Heart left ventricle (tissue), 13 donors: ENCODE measurements around the gene DPPA4.

ENCODE experiments used
- CTCF ChIP-seq, 12 donors: fragments of 200-600 bp; sonication (generic) in 4 of 12; IDR thresholded peaks; one replicate each; pipeline versions ENCODE4 v1.5.0 to v1.8.0; 2018 to 2022; ENCODE audit warnings: antibody characterized with exemption in 12 of 12, mild to moderate bottlenecking in 5 of 12
- POLR2A ChIP-seq, 2 donors: fragments of 450-650 bp; IDR thresholded peaks; one replicate each; pipeline ENCODE4 v1.6.1; 2017; ENCODE audit warnings: antibody characterized with exemption in 2 of 2, mild to moderate bottlenecking in 2 of 2, moderate library complexity in 2 of 2
- donor health status: ischemic (EF 13 %, LVEDD 7.1; RV severe dilation, severe dysfunction).
- donor health status: DM: no; HTN: yes; CAD: no.
- donor health status: DM: no; HTN: no; CAD: no.
- donor health status: ischemic (EF 25% LVEDD 6.9; RV normal size, moderate dysfunction).
- donor health status: ischemic (EF 25% LVEDD 5.7; RV mildly dilated, moderate dysfunction).
- donor health status: ischemic (EF 35%, LVEDD 5.7; RV mildly dilated, moderate dysfunction).
- donor health status: nonischemic (EF 11% LVEDD 7.7; RV severe dilation, severe dysfunction).
- donor health status: DM: yes; HTN: yes; CAD: no.
- donor health status: PGD.
- donor health status: ischemic (EF 29% LVEDD 5.4; RV normal size, mild dysfunction).
- donor health status: nonischemic (EF 23%, LVEDD 6.1; RV moderate dilation, normal function).

GRCh38 chr3:109346099-109346498, 8.8 kb upstream of the DPPA4 start:
- TF ChIP-seq CTCF (IDR thresholded peaks at IDR 0.05): no peak
- TF ChIP-seq POLR2A (IDR thresholded peaks at IDR 0.05): no peak
